GM19193 (cell line): Measurements from ENCODE around the gene PPM1B.

Source experiments
- POLR2A ChIP-seq: IDR thresholded peaks from 4 replicates; pipeline ENCODE4 v1.6.1; 2011; ENCODE audit not compliant: insufficient read depth, insufficient read length; ENCODE audit errors: extremely low read depth

The PPM1B gene

GRCh38 chr2:44143701-44144100 lies 25.0 kb upstream of the PPM1B start:
- TF ChIP-seq POLR2A, result no peak

GRCh38 chr2:44148999-44149398 lies 19.7 kb upstream of the PPM1B start:
- TF ChIP-seq POLR2A, result no peak

DNA sequence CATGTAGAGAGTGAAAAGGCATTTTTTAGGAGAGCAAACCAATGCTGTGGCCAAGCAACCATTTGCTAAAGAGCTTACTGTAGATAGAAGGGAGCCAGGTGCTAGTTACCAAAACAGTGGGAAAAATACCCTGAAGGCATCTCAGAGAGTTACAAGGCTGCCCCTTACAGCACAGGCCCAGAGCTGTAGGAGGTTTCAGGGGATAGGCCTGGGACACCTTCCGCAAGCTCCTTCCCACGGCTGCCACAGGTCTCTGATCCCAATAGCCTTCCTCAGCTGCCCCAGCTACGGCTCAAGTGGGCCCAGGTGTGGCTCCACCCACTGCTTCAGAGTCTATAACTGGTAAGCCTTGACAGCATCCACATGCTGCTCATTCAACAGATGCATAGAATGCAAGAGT lies 18.2 kb upstream of the PPM1B start:
- no peak for TF ChIP-seq POLR2A

DNA sequence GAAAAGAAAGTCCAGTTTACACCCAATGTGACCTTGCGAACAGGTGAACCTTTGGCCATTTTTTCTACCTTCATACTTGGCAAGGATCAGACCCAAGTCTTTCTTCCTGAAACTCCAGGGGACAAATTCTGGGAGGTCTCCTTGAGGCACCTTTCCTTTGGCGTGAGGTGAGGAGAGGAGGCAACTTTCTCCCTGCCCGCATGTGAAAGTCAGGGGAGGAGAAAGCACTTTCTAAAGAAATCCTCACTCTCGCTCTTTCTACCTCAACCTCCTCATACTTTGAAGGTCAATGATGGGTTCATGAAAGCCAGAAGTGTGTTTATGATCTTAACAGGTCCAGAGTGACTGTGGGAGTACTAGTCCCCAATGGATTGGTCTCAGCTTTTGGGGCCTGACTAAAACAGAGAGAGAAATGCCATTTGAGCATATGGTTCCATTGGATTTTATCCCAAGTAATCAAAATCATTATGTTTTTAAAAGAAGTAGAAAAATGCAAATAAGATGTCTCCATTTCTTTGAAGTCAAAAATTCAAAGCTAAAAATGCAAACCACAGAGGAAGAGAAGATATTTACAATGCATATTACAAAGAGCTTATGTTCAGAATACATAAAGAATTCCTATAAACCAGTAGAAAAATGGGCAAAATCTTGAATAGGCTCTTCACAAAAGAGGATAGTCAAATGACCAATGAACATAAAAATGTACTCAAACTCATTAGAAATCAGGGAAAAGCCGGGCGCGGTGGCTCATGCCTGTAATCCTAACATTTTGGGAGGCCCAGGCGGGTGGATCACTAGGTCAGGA lies 15.6 kb upstream of the PPM1B start:
- TF ChIP-seq POLR2A, result no peak

- no peak for TF ChIP-seq POLR2A
Measured at GRCh38 chr2:44155666-44156446, 12.8 kb upstream of the PPM1B start.

DNA sequence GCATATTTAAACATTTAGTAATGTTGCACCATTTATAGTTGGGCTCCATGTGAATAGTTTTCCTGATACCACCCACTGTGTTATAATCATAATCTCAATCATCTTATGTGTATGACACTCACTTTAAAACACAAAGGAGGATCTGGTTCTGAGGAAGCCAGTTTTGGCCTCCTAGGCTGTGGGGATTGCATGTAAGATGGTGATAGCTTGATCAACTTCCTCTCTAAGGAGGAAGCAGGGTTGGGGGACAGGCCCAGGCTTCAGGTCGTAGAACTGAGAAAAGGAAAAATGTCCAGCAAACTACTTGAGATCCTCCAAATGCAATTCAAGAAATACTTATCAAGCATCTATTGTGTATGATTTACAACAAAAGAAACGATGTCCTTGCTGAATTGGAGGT lies 4.9 kb upstream of the PPM1B start:
- no peak for TF ChIP-seq POLR2A

- TF ChIP-seq POLR2A, result no peak
Measured at GRCh38 chr2:44164617-44165016, 4.1 kb upstream of the PPM1B start.

GRCh38 chr2:44166096-44166495 lies 2.6 kb upstream of the PPM1B start:
- TF ChIP-seq POLR2A, result no peak

DNA sequence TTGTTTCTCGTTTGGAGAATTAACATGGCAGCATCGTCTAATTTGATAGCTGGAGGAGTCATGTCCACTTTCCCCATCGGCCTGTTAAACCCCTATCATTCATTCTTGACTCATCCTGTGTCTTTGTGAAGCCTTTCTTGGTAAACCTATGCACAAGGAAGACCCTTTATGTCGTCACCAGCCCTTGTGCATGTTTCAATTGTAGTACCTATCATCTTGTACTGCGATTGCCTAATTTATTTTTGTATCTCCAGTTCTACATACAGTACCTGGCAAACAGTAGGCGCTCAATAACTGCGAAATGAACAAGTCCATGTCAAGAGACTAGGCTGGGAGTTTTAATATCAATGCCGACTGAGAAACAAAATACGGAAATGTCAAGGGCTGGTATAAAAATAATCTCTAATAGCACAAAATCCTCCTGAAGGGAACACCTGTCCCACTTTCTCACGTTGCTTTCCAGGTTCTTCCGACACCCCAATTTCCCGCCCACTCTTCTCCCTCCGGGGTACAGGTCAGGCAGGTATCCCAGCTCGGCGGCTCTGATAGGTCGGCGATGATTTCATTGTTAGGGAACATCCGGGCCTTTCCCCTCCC lies 1.3 kb upstream of the PPM1B start:
- TF ChIP-seq POLR2A, result no peak

- TF ChIP-seq POLR2A, result peak; percentile 73
Measured at GRCh38 chr2:44167908-44168680, 581 bp upstream of the PPM1B start.

- TF ChIP-seq POLR2A, result no peak
Measured at GRCh38 chr2:44169155-44169898, 652 bp downstream of the PPM1B start.

DNA sequence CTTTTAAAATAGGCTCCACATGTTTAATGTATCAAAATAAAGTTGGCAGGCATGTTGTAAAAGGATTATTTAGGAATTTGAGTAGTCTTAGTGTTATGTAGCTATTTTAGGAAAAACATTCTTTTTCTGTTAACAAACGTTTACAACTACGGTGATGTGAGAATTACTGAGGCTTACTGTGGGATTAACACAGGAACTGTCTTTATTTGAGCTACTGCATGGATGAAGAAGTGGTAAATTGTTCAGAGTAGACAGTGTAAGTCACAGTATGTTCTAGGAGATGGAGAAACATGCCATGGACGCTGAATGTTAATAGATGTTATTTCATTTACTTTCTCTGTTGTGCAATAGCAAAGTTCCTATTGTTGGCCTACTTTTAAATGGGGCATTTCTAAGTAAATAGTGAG lies 1.6 kb downstream of the PPM1B start:
- TF ChIP-seq POLR2A, result no peak

DNA sequence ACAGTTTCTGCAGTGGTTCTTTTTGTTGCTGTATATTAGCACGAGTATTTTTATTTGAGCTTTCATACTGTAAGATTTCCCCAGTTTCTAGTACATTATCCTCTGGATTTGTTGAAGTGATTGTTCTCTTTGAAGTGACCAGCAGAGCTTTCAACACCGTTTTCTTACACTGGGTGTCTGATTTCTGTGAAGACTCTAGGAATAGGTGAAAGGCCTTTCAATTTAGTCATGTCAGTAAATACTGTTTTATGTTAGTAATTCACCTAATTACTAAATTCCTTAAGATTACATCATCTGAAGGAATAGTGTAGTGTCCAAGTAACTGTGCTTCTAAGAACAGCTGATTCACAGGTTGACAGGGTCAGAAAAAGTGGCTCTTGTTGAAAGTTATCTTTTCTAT lies 2.3 kb downstream of the PPM1B start:
- no peak for TF ChIP-seq POLR2A

DNA sequence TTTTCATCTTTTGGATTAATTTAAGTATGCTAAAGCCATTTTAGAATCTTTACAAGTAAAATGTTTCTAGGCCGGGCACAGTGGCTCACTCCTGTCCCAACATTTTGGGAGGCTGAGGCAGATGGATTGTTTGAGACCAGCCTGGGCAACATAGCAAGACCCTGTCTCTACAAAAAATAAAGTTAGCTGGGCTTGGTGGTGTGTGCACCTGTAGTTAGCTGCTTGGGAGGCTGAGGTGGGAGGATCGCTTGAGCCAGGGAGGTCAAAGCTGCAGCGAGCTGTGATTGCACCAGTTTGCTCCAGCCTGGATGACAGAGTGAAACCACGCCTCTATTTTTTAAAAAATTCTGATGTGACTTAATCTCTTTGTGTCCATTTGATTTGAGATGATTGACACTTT lies 3.9 kb downstream of the PPM1B start:
- no peak for TF ChIP-seq POLR2A
